HG02938 (cell line): ENCODE results near the gene PITX3.

Experiments used
- ATAC-seq: cut with Tn5 transposase; IDR thresholded peaks from one replicate; pipeline ENCODE4 v1.9.1; 2021; ENCODE audit warnings: mild to moderate bottlenecking, moderate library complexity; ENCODE audit not compliant: unreplicated experiment

PITX3 gene

GRCh38 chr10:102185811-102186527 lies 55.3 kb downstream of the PITX3 start:
- no peak for ATAC-seq

GRCh38 chr10:102185272-102185671 lies 56.0 kb downstream of the PITX3 start:
- no peak for ATAC-seq

GRCh38 chr10:102184606-102185005 lies 56.7 kb downstream of the PITX3 start:
- ATAC-seq = no peak
